ENCODE results near the gene CIZ1. TPM values are rescaled to one million over a fixed set of nuclear protein-coding genes. Genes with fewer than 3 reads are reported as not detected.

Gene CIZ1
- total and polyA plus RNA-seq, 9 of the 15 experiments (the other 6 are each of a cell fraction or from before 2014, with no cell fraction given), result 6.6 to 329 (median 87.8) TPM

GRCh38 chr9:128192601-128193371 lies 1.4 kb upstream of the CIZ1 start (continued):
- peak; percentile 73 to 90 for TF ChIP-seq E2F6 (IDR thresholded peaks at IDR 0.05; ENCODE audit: borderline replicate concordance in 1 of 2, extremely low read depth in 1 of 2, insufficient read depth in 1 of 2, insufficient read length in 1 of 2, low read depth in 1 of 2, low read length in 1 of 2, poor library complexity in 1 of 2, severe bottlenecking in 1 of 2)
- TF ChIP-seq KDM2B (CRISPR knock-in tag; IDR thresholded peaks at IDR 0.05), result peak; percentile 95
- TF ChIP-seq BDP1 (IDR thresholded peaks at IDR 0.05; ENCODE audit: insufficient read depth, insufficient read length), result no peak
- TF ChIP-seq KAT2B (IDR thresholded peaks at IDR 0.05; ENCODE audit: low read depth, low read length), result no peak
- TF ChIP-seq THAP12 (CRISPR knock-in tag; IDR thresholded peaks at IDR 0.05), result peak; percentile 76; the same call in 1 of the 2 replicates
- TF ChIP-seq STAT6 (CRISPR knock-in tag; IDR thresholded peaks at IDR 0.05), result peak; percentile 91; the same call in 1 of the 2 replicates
- TF ChIP-seq HDAC8 (tag; IDR thresholded peaks at IDR 0.05), result peak; percentile 41; the same call in 1 of the 2 replicates
- peak; percentile 87 for TF ChIP-seq GMEB1 (CRISPR knock-in tag; IDR thresholded peaks at IDR 0.05)
- no peak for TF ChIP-seq SMC3 (conservative IDR thresholded peaks at IDR 0.05; ENCODE audit: insufficient read depth, low read depth, low read length)
- TF ChIP-seq POLR2G (IDR thresholded peaks at IDR 0.05; ENCODE audit: low read depth, low read length), result peak; percentile 76
- 0 out of 2 replicates have a peak, but pooled peaks have one; percentile 31 for TF ChIP-seq ZNF764 (CRISPR knock-in tag; IDR thresholded peaks at IDR 0.05; ENCODE audit: low read depth)
- peak in 1 of 3 experiments; percentile 27; a peak in 1 of 6 replicates for TF ChIP-seq CTCF (IDR thresholded peaks at IDR 0.05 in 2 of 3, conservative IDR thresholded peaks at IDR 0.05 in 1 of 3; ENCODE audit: insufficient read depth in 2 of 3, low read depth in 1 of 3, low read length in 3 of 3)
- TF ChIP-seq YY1 (IDR thresholded peaks at IDR 0.05; ENCODE audit: borderline replicate concordance in 1 of 3, control insufficient read depth in 1 of 3, extremely low read depth in 1 of 3, insufficient read depth in 3 of 3, insufficient read length in 1 of 3, insufficient replicate concordance in 2 of 3, low read depth in 1 of 3, low read length in 2 of 3), result peak in 2 of 3 experiments; percentile 55 to 62
- TF ChIP-seq NELFE (IDR thresholded peaks at IDR 0.05; ENCODE audit: insufficient read depth, insufficient read length), result no peak

All from K562 (cell line).